DMS53 (cell line): Measurements from ENCODE around the gene TMC8.
A peak's percentile ranks its signal among the peaks of the same experiment; 100 is the strongest.

Experiments
- DNase-seq: peaks from one replicate; lab custom pipeline; 2025; lab: John Stamatoyannopoulos, UW

TMC8 gene

DNA sequence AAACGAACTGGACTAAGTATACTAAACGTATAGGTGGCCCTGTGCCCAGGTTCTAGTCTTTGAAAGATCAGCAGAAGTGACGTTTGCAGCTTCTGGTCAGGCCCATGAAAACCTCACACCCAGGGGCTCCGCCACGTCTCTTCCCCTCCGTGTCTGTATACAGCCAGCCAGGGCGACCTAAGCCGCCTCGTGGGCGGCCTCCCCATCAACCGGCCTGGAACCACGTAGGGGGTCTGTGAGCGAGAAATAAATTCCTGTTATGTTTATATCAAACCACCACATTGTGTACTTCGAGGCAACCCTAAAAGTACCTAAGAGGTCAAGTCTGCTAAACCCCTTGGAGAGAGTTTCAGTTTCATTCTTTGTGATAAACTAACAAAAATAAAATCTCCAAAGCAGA, 49.5 kb downstream of the TMC8 start:
- DNase-seq, result no peak

DNA sequence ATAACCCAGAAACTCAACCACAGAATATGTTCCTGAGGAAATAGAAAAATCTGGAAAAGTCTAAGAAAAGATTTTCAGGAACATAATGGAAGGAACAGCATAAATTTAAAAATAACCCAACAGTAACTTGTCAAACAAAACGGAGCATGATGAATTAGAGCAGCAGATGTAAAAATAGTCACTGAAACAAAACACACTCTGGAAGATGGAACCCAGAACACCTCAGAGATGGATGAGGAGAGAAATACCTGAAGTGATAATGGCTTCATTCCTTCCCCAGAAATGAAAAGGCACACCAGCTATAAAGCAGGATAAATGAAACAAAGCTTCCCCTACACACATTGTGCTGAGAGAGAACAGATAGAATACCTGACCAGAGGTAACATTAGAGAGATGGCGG, 49.9 kb downstream of the TMC8 start:
- DNase-seq, result no peak

DNA sequence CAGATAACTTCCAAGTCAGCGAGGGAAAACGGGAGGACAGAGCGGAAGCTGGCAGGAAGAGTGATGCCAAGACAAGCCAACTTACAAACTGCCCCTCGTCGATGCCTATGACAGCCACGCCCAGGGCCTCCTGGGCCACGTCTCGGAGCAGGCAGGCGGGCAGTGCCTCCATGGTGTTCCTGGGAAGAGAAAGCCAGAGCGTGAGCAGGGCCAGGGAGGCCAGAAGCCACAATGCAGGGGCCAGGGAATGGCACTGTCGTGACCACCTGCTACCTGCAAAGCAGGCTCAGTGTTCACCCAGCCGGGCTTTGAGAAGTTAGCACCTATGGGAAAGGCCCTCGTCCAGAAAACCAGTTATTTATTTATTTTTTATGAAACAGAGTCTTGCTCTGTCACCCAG, 51.9 kb downstream of the TMC8 start:
- DNase-seq, result no peak

DNA sequence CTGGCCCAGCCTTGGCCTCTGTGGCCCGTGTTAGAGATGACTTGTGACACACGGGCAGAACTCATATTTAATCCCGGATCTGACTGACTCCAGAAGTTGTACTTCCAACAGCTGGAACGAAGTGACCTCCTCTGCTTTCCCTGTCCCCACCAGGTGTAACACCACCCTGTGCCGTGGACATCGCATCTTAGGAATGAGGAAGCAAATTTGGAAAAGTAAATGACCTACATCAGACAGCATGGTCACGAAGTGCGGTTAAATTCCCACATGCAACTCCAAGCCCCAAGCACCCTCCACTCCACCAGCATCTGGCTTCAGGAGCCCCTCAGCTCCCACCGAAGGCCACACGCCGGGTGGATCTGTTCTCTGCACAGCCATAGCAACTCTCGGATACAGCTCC, 53.3 kb downstream of the TMC8 start:
- DNase-seq, result no peak

DNA sequence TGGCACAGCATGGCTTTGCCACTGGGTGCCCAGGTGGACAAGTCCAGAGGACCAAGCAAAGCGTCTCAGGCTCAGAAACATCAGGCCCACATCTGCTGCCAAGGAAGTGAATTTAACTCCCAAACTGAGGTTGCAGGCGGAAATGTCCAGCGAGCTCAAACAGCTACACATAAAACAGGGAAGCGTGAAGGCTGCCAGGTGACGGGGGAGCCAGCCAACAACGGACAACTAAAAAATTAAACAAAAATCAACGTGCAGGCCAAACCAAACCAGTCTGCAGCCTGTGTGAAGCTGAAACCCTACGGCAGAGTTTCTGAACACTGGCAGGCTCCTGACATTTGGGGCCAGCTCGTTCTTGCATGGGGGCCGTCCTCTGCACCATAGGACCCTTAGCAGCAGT, 53.8 kb downstream of the TMC8 start:
- DNase-seq, result no peak

DNA sequence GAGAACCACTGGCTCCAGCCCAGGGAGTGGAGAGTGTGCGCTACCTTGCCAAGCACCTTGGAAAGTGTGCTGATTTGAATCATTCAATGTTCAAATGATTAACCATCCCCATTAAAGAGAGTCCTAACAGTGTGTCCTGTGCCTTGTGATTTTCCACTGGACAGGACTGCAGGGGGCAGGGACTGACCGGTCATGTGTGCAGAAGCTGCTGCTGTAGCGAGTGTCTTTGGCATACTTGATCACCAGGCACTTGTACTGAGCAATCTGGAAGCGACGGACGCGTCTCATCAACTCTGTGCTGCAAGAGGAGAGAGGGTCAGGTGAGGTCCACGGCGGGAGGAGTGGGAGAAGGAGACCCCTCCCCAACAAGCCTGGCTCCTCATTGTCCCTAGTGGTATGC, 54.3 kb downstream of the TMC8 start:
- DNase-seq, result no peak

DNA sequence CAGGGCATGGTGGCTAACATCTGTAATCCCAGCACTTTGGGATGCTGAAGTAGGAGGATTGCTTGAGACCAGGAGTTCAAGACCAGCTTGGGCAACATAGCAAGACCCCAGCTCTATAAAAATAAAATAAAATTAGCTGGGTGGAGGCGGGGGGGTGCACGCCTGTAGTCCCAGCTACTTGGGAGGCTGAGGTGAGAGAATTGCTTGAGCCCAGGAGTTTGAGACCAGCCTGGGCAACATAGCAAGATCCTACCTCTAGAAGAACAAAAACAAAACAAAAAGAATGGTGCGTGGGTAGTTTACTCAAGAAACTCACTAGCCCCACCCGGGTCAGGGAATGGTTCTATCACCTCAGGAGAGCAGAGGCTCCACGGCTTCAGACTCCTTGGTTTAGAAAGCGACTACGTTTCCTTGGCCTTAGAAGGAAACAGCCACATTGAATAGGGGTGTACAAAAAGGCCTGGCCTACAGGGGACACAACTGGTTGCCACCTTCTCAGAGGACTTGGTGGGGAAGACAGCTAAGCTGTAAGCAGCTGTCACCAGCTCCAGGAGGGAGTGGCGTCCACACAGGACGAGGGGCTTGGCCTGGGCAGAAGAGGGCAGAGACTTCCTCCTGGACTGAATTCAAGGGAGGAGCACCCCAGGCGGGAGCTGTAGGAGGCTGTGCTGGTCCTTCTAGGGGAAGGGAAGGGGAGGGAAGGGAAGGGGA, 55.6 kb downstream of the TMC8 start:
- DNase-seq, result peak; percentile 85

DNA sequence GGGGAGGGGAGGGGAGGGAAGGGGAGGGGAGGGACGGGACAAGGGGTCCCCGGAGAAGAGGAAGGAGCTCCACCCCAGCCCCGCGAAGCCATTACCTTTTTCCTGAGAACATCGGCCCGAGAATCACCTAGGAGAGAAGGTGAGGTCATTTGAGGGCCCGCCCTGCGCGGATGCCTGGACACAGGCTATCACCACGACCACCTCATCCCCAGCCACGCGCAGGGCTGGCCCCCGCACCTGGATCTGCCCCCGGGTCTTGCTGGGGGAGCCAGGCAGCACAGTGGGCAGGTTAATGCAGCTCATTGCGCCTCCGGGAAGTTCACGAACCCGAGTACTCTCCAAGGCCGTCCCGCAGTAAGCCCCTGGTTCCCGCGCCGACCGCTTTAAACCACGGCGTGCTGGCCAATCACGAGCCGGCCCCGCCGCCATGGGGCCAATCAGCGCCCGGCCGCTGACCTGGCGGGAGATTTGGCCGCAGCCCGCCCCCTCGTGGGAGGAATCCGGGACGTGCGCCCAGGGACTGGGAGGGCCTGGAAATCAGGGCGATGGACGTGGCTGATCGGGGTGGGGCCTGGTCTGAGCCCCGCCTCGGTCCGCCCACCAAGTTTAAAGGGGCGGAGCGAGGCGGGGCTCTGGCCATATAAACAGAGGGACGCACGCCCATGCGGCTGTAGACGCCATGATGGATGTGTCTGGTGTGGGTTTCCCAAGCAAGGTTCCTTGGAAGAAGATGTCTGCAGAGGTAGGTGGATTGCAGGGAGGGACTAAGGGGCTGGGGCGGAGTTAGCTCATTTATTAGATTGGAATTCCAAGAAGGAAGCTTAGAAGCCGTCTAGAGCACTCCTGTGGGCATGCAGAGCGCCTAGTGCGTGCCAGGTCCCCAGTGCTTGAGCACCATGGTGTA, 56.4 kb downstream of the TMC8 start, which contains the start of the genes AFMID and TK1:
Gene AFMID (plus strand): TSS at position 671 of the 904 bp plus-strand sequence. CDS start 9 bp downstream, at position 680.
Gene TK1 (minus strand): TSS at position 361 of the 904 bp plus-strand sequence. CDS start 58 bp downstream, at position 303.
- peak; percentile 99 for DNase-seq
